Fibroblast of skin of right quadriceps (primary cell): ENCODE results near the gene MTAP.

Source experiments
- DNase-seq: peaks from one replicate; pipeline ENCODE4 v3.0.0-alpha.2; 2013

The MTAP gene

GRCh38 chr9:21854119-21854518, 51.7 kb downstream of the MTAP start:
- DNase-seq, result no peak

DNA sequence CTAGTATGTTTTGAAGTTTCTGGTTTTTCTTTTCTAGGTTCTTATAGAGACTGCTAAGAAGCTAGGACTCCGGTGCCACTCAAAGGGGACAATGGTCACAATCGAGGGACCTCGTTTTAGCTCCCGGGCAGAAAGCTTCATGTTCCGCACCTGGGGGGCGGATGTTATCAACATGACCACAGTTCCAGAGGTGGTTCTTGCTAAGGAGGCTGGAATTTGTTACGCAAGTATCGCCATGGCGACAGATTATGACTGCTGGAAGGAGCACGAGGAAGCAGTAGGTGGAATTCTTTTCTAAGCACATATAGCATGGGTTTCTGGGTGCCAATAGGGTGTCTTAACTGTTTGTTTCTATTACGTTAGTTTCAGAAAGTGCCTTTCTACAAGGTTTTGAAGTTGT, 52.2 kb downstream of the MTAP start:
- DNase-seq, result peak; percentile 59

DNA sequence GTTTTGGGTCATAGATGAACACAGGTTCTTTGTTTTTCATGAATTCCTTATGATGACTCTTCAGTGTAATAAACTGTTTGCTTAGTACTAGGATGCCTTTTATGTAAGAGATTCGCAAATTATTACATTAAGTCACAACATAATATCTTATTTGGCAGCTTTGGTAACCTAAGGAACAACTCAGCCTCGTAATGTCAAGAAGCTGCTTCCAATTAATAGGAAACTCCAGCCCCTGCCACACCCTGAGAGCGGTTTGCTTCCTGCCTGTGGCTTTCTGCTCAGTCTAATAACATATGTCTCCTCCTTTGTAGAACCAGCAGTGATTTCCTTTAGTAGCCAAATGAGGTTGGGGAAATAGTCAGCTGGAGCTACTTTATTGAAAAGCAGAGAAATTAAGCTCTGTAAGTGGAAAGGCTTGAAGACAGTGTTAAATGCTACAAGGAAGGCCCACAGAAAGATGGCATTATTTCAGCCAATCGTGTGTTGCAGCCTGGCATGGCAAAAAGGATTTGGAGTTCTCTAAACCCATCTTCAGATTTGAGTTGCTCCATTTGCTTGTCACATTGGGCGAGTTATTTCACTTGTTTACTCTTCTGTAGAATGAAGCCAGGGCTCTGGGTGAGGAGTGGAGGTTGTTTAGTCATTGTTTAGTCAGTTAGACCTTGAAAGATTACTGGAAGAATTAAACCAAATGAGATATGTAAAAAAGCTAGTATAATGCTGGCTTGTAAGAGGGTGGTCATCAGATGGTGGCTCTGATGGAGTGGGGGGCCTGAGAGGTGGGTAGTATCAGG, 54.1 kb downstream of the MTAP start:
- DNase-seq, result peak; percentile 60

- no peak for DNase-seq
These were observed 60.4 kb downstream of the MTAP start for GRCh38 chr9:21862871-21863270.

- DNase-seq, result no peak
These were observed 62.1 kb downstream of the MTAP start for GRCh38 chr9:21864505-21864904.

DNA sequence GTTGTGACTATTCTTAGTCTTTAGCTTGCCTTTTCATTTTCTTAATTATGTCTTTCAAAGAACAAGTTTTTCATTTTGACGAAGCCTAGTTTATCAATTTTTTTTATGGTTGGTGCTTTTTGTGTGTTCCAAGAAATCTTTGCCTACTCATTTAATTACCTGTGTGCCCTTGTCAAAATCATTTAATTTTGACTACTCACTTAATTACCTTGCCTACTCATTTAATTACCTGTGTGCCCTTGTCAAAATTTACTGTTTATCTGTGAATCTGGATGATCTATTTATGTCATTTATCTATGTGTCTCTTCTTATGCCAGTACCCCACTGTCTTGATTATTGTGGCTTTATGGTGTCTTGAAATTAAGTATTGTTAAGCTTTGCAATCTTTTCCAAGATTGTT, 63.9 kb downstream of the MTAP start:
- no peak for DNase-seq

DNA sequence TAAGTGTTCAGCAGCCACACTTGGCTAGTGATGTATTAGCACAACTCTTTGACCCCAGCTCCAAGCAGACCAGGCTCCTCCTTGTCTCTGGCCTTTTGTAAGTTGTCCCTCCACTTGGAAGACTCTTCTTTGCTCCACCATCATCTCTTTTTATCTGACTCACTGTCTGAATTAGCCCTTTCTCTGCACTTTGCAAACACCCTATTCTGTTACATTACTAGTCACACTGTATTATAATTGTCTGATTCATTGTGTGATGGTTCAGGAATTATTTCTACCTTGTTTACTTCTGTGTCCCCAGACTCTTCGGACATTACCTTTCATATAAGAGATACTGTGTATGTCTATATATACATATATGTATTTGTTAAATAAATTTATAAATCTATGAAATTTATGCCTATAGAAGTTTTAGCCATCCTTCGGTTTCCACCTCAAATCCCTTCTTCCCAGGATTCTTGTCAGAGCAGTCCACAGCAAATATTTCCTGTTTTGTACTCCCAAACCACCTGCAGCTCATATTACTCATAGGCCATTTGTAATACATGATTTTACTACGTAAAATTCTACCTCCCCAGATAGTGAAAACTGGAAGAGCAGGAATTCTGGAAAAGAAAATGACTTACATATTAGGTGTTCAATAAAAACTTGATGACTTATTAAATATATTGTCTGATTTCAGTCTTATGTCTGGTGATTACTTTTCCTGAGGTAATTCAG, 69.0 kb downstream of the MTAP start:
- DNase-seq, result no peak

DNA sequence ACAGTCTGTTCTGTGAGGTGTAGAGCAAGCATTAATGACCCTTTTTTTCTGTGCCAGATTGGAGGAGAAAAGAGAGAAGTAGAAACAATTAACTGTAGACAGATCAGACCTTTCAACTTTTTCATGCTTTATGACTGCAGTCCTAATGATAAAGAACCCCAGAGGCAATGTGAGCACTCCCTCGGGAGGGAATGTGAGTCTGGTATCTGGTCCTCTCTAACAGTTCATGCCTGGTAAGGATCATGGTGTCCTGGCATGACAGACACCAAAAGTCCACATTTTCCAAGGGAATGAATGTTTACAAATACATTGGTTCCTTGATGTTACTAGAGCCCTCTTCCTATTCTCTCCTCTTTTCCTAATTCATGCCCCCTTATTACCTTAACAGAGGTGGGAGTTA, 70.3 kb downstream of the MTAP start:
- DNase-seq, result no peak

DNA sequence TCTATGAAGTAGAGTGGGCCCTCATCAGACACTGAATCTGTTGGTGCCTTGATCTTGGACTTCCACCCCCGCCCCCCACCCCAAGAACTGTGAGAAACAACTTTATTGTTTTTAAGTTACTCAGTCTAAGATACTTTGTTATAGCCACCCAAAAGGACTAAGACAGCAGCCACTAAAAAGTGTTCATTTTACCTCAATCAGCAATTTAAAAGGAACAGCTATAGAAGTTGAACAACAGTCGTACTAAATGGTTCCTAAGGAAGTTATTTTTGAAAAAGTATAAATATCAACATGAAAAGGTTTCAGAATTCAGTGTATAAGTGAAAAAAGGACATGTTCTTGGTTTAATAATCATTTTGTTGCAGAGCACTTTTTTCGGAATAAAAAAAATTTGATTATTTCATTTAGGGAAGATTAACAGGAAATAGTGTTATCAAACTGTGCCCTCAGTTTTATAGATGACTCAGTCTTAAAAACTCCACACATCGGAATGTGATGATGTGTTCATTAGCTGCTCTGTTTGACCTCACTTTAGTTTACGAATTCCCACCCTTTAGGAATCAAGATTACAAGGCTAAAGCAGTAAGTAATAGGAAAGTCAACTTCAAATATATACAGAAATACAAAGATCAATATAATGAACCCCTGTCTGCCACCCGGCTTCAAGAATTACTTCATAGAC, 71.2 kb downstream of the MTAP start:
- DNase-seq, result peak; percentile 64

DNA sequence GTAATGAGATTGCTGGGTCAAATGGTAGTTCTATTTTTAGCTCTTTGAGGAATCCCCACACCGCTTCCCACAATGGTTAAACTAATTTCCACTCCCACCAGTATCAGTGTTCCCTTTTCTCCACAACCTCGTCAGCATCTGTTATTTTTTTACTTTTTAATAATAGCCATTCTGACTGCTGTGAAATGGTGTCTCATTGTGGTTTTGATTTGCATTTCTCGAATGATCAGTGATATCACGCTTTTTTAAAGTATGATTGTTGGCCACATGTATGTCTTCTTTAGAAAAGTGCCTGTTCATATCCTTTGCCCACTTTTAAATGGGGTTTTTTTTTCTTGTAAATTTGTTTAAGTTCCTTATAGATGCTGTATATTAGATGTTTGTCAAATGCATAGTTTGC, 73.5 kb downstream of the MTAP start:
- DNase-seq, result no peak

GRCh38 chr9:21883642-21884041, 81.2 kb downstream of the MTAP start:
- DNase-seq, result no peak

- DNase-seq, result no peak
These were observed 87.2 kb downstream of the MTAP start for GRCh38 chr9:21889673-21890072.

DNA sequence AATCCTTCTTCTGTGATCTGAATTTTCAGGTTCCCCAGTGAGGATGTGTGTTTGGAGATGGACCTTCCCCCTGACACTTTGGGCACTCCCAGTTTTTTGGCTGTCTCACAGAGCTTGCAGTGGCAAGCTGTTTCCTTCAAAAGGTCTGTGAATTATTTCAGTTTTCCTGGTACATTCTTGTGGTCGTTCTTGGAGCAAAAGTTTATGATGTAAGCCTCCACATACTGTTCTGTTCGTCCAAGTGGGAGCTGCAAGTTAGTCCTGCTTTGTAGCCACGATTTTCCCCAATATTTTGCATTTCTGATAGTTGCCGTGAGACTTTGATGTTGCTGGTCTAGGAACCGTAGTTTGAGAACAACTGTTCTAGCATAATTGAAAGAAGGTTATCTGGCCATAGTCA, 88.3 kb downstream of the MTAP start:
- peak; percentile 4 for DNase-seq

DNA sequence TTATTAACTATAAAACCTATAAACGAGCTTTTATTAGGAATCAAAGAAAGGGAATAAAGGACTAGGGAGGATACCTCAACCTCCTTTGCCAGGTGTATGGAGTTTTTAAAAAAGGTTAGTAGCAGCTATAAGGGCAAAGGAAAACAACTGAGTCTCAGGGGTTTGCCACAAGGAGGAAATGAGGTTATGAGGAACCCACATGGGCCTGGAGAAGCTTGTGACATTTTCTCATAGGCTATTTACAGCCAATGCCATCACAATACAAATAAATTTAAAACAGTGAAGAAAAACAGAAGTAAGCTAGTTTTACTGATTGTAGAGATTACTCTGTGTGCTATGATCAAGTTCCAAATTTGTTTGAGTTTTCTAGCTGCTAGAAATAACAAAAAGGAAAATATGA, 99.1 kb downstream of the MTAP start:
- no peak for DNase-seq

DNA sequence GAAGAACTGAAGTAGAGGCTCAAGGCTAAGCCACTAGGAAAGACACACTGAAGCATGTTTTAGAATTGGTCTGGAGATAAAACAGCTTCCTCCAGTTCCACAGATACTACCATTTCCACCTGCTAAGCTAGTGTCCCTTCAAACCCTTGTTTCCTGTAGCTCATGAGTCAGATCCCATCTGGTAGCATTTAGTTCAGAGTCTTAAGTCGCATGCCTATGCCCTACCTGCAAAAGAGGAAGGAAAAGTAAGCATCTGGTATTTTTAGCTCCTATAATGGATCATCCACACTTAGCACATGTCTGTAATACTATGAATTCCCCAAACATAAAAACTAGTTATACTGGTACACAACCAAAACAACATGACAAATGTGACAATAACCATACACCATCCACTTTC, 99.7 kb downstream of the MTAP start:
- peak; percentile 6 for DNase-seq

GRCh38 chr9:21903380-21903965, 101.0 kb downstream of the MTAP start:
- peak; percentile 6 for DNase-seq

GRCh38 chr9:21904371-21904770, 101.9 kb downstream of the MTAP start:
- peak; percentile 67 for DNase-seq

- peak; percentile 39 for DNase-seq
These were observed 102.3 kb downstream of the MTAP start for GRCh38 chr9:21904776-21905175.

DNA sequence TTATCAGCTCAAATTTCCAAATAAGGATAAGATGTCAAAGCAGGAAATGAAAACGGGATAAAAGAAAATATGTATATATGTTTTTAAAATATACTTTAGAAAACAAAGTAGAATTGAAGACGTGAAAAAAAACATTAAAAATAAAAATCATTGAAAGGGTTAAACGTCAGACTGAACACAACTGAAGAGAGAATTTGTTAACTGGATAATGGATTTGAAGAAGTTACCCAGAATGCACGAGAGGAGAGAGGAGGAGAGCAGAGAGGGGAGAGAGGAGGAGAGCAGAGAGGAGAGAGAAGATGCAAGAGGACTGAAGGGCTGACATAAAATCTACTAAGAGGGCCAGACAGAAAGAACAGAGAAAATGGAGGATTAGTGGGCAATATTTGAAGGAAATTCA, 103.8 kb downstream of the MTAP start:
- DNase-seq, result no peak

DNA sequence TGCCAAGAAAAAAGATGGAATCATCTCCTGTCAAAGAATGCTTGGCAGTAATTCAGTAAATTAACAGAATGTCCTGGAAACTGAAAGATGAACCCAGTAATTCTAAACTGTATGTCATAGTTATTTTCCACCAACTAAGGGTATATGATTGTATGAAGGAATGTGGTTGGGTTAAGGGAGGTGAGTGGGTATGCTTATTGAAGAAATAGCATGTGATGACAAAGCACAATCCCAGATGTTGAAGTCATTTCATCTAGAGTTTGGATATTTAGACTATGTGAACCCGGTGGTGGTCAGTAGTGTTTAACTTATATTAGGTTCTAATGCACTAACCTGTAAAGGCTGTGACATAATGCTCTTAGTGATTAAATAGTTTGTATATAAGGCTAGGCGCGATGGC, 104.4 kb downstream of the MTAP start:
- peak; percentile 17 for DNase-seq

DNA sequence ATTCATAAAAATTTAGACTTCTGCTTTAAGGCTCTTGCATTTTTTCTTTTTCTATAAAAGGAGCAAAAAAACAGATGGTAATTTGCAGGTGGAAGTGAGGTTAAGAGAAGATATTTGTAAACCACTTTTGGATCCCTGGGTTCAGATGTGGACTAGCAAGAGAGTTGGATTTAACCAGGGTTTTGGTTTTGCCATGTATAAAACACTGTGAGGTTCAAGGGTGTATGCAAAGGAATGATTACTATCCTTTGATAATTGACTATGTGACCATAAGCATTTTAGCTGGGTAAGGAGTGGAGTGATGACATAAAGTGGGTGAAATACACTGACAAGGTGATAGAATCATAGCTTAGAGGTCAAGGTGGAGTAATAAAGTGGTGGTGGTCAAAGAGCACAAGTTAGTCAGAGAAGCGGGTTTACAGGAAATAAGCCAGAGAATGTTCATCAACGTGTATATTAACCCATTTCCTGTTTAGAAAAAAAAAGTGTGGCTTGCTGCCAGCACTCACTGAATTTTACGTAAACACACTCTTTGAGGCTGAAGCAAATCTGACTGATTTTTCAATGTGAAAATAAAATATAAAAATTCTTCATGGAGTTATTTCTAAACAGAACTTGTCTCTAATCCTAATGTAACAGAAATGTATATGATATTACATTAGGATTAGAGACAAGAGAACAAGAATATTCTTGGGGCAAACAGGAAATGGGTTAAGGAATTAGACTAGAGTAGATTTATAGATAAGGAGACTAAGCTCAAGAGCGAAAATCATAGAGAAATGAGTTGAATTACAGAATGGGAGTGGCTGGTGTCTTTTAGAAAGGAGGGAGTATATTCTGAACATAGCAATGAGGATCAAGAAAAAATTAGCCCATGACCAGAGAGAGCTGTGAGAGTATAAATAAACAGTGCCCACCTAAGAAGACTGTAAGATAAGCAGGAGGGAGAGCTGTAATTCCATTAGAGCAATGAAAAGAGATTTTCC, 117.2 kb downstream of the MTAP start:
- DNase-seq, result peak; percentile 82

DNA sequence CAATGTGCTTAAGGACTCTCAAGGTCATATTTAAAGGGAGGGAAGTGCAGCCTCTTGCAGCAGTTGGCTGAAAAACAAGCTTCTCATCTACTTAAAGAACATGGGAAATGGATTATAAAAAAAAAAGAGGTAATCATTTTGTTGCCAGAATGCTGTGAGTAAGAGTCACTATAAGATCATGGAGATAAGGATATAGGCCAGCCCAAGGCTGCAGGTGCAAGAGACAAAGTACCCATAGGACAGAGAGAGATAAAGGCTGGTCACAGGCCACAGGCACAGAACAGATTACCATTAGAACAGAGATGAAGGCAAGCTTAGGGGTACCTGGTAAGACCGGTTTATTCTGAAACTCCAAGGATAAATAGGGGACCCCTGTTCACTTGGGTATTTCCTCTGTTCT, 121.3 kb downstream of the MTAP start:
- no peak for DNase-seq
